ENCODE data around the gene SMYD2. TPM values are rescaled to one million over a fixed set of nuclear protein-coding genes. Genes with fewer than 3 reads are reported as not detected.

Gene SMYD2
- total RNA-seq, 1 experiment from 2014 or later: 27.2 TPM

DNA sequence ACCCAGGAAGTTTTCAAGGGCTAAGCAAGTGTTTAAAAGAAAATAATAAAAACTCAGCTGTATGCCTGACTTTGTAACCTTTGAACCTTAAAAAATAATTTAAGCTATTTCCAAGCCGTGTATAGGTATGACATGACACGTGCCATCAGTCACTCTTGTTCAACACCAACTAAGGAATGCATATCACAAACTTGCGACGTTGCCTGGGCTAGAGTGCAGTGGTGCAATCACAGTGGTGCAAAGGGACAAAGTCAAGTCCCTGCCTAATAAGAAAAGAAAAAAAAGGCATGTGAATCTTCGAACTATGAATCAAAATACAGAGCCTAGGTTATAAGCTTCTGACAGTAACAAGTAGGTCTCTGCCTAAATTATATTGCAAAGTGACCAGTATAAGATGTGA lies 79.2 kb downstream of the SMYD2 start (continued):
- TF ChIP-seq, protein P1, sequence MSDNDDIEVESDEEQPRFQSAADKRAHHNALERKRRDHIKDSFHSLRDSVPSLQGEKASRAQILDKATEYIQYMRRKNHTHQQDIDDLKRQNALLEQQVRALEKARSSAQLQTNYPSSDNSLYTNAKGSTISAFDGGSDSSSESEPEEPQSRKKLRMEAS (IDR thresholded peaks at IDR 0.05): no peak
- TF ChIP-seq TCF7L2 (IDR thresholded peaks at IDR 0.05; ENCODE audit: borderline replicate concordance, extremely low read depth, insufficient read depth, insufficient read length) (no peak), SP1 (IDR thresholded peaks at IDR 0.05; ENCODE audit: low read depth) (no peak), SRF (IDR thresholded peaks at IDR 0.05; ENCODE audit: low read depth) (no peak), POLR2AphosphoS5 (IDR thresholded peaks at IDR 0.05; ENCODE audit: low read depth, low read length) (no peak), YY1 (IDR thresholded peaks at IDR 0.05; ENCODE audit: extremely low read depth, insufficient replicate concordance, low read depth, low read length) (no peak)

DNA sequence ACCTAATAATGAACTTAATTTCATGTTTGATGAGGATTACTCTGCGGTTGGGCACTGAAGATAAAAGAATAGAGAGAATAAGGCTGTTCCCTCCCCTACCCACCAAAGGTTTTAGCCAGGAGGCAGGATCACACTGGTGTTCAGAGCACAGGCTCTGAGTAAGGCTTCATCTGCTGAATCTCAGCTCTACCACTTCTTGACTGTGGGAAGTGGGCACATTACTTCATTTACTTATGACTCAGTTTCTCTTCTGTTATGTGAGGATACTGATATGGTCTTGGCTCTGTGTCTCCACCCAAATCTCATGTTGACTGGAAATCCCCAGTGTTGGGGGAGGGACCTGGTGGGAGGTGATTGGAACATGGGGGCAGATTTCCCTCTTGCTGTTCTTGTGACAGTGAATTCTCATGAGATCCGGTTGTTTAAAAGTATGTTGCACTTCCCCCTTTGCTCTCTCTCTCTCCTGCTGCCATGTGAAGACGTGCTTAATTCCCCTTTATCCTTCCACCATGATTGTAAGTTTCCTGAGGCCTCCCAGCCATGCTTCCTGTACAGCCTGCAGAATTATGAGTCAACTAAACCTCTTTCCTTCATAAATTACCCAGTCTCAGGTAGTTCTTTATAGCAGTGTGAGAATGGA lies 79.7 kb downstream of the SMYD2 start:
- intact Hi-C loops (cut with micrococcal nuclease): no loop called here
- Histone ChIP-seq H3K27me3 (ENCODE audit: insufficient read depth, low read length) (no peaks in the 10 kb centered on the region), H3K9me2 (ENCODE audit: insufficient read depth) (no peaks in the 10 kb centered on the region), H3K79me2 (ENCODE audit: insufficient read depth, low read length) (no peaks in the 10 kb centered on the region), H3K9ac (ENCODE audit: low read length) (no peak overlapping the region), H3K4me3 (replicated peaks in 1 of 2; ENCODE audit: low read depth in 1 of 2, low read length in 2 of 2) (no peak overlapping the region), H3K9me3 (ENCODE audit: control insufficient read depth in 1 of 2, insufficient read depth in 1 of 2, low read depth in 1 of 2, low read length in 2 of 2) (no peaks in the 10 kb centered on the region), H4K20me1 (ENCODE audit: insufficient read depth) (no peaks in the 10 kb centered on the region), H3K36me3 (ENCODE audit: control insufficient read depth in 1 of 2, insufficient read depth in 2 of 2, low read length in 2 of 2) (peaks cover 7 to 14% of the 10 kb centered on the region in 2 experiments; a peak in 3 of 4 replicates), H2AFZ (ENCODE audit: low read depth, low read length, poor library complexity, severe bottlenecking) (no peak overlapping the region), H3K4me1 (ENCODE audit: control insufficient read depth in 1 of 2, insufficient read depth in 2 of 2, low read length in 2 of 2) (no peaks in the 10 kb centered on the region), H3K27ac (ENCODE audit: low read depth, low read length) (no peak overlapping the region), H3K4me2 (ENCODE audit: low read length) (no peak overlapping the region)
- ATAC-seq (no peak), DNase-seq (ENCODE audit: low read depth, low spot score) (no peak)
- CTCF ChIA-PET: no interaction called here
- no TSS peak for BruUV-seq (replicated peaks)
- TF ChIP-seq CBX3 (IDR thresholded peaks at IDR 0.05; ENCODE audit: low read depth) (no peak), TCF7L2 (IDR thresholded peaks at IDR 0.05; ENCODE audit: borderline replicate concordance, extremely low read depth, insufficient read depth, insufficient read length) (no peak)
- RAD21 ChIA-PET (ENCODE audit: low non-redundant PET in 1 of 2, low total read pairs in 2 of 2, uncharacterized antibody in 2 of 2, unreplicated experiment in 2 of 2): no interaction called here
- POLR2A ChIA-PET: no interaction called here

DNA sequence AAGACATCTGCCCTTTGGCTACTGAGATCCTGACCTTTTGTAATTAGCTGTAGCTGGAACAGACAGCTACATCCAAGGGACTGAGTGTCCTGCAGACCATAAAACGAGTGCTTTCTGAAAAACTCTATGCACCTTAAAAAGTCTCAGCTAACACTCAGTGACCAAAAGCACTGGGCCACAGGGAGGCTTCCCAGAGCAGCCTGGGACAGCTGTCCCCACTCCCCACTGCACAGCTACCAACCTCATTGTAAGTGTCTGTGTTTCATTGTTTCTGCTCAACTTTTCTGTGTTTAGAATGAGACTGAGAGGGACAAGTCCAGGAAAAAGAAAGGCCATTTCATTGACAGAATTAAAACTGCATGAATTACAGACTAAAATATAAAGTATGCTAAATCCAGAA lies 80.7 kb downstream of the SMYD2 start:
- Histone ChIP-seq H3K4me2 (ENCODE audit: low read length) (no peak overlapping the region), H3K4me1 (ENCODE audit: control insufficient read depth in 1 of 2, insufficient read depth in 2 of 2, low read length in 2 of 2) (no peaks in the 10 kb centered on the region), H3K79me2 (ENCODE audit: insufficient read depth, low read length) (no peaks in the 10 kb centered on the region), H3K9ac (ENCODE audit: low read length) (no peak overlapping the region), H3K27me3 (ENCODE audit: insufficient read depth, low read length) (no peaks in the 10 kb centered on the region), H3K9me3 (ENCODE audit: control insufficient read depth in 1 of 2, insufficient read depth in 1 of 2, low read depth in 1 of 2, low read length in 2 of 2) (no peaks in the 10 kb centered on the region), H3K9me2 (ENCODE audit: insufficient read depth) (no peaks in the 10 kb centered on the region), H2AFZ (ENCODE audit: low read depth, low read length, poor library complexity, severe bottlenecking) (no peak overlapping the region), H4K20me1 (ENCODE audit: insufficient read depth) (no peaks in the 10 kb centered on the region), H3K36me3 (ENCODE audit: control insufficient read depth in 1 of 2, insufficient read depth in 2 of 2, low read length in 2 of 2) (peaks cover 5 to 11% of the 10 kb centered on the region in 2 experiments; a peak in 3 of 4 replicates), H3K4me3 (replicated peaks in 1 of 2; ENCODE audit: low read depth in 1 of 2, low read length in 2 of 2) (no peak overlapping the region), H3K27ac (ENCODE audit: low read depth, low read length) (no peak overlapping the region)
- ChIA-PET CTCF (interaction anchor here (1.1 kb wide), 1 partner anchor 224 kb away, joined by 3 read pairs; no protein-coding TSS in a partner anchor), POLR2A (no interaction called here), RAD21 (ENCODE audit: low non-redundant PET in 1 of 2, low total read pairs in 2 of 2, uncharacterized antibody in 2 of 2, unreplicated experiment in 2 of 2) (no interaction called here)
- TF ChIP-seq EZH2 (IDR thresholded peaks at IDR 0.05) (no peak), POLR2A (IDR thresholded peaks at IDR 0.05; ENCODE audit: borderline replicate concordance, extremely low read depth, insufficient read depth, insufficient read length) (no peak), ELF1 (IDR thresholded peaks at IDR 0.05; ENCODE audit: borderline replicate concordance, low read depth) (no peak), SRF (IDR thresholded peaks at IDR 0.05; ENCODE audit: low read depth) (no peak), SIN3A (IDR thresholded peaks at IDR 0.05; ENCODE audit: low read depth) (no peak), TCF7L2 (IDR thresholded peaks at IDR 0.05; ENCODE audit: borderline replicate concordance, extremely low read depth, insufficient read depth, insufficient read length) (no peak), RAD21 (IDR thresholded peaks at IDR 0.05; ENCODE audit: low read depth) (no peak), CEBPB (IDR thresholded peaks at IDR 0.05; ENCODE audit: low read depth) (no peak), POLR2AphosphoS5 (IDR thresholded peaks at IDR 0.05; ENCODE audit: low read depth, low read length) (no peak)
- TF ChIP-seq, protein P1 (IDR thresholded peaks at IDR 0.05): no peak
- TF ChIP-seq, protein P2, sequence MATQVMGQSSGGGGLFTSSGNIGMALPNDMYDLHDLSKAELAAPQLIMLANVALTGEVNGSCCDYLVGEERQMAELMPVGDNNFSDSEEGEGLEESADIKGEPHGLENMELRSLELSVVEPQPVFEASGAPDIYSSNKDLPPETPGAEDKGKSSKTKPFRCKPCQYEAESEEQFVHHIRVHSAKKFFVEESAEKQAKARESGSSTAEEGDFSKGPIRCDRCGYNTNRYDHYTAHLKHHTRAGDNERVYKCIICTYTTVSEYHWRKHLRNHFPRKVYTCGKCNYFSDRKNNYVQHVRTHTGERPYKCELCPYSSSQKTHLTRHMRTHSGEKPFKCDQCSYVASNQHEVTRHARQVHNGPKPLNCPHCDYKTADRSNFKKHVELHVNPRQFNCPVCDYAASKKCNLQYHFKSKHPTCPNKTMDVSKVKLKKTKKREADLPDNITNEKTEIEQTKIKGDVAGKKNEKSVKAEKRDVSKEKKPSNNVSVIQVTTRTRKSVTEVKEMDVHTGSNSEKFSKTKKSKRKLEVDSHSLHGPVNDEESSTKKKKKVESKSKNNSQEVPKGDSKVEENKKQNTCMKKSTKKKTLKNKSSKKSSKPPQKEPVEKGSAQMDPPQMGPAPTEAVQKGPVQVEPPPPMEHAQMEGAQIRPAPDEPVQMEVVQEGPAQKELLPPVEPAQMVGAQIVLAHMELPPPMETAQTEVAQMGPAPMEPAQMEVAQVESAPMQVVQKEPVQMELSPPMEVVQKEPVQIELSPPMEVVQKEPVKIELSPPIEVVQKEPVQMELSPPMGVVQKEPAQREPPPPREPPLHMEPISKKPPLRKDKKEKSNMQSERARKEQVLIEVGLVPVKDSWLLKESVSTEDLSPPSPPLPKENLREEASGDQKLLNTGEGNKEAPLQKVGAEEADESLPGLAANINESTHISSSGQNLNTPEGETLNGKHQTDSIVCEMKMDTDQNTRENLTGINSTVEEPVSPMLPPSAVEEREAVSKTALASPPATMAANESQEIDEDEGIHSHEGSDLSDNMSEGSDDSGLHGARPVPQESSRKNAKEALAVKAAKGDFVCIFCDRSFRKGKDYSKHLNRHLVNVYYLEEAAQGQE (IDR thresholded peaks at IDR 0.05; ENCODE audit: low read depth): no peak
- no TSS peak for BruUV-seq (replicated peaks)
- intact Hi-C loops (cut with micrococcal nuclease): no loop called here
- ATAC-seq: no peak
- DNase-seq (ENCODE audit: low read depth, low spot score): no peak
